Fibroblast of villous mesenchyme (primary cell): ENCODE results near the gene KDM4B. TPM values are rescaled to one million over a fixed set of nuclear protein-coding genes. Genes with fewer than 3 reads are reported as not detected.
A peak's percentile ranks its signal among the peaks of the same experiment; 100 is the strongest.

ENCODE experiments used
- DNase-seq: peaks from one replicate; pipeline ENCODE4 v3.0.0-alpha.2; 2010; ENCODE audit warnings: low read depth
- H3K4me3 ChIP-seq: 2 replicates; pipeline ENCODE4 v1.5.1; 2011; ENCODE audit warnings: low read depth, mild to moderate bottlenecking, low read length
- CTCF ChIP-seq: IDR thresholded peaks from 2 replicates; pipeline ENCODE4 v1.5.1; 2012; ENCODE audit warnings: low read depth, mild to moderate bottlenecking, low read length; ENCODE audit not compliant: insufficient read depth
- total RNA-seq: library from RNA; depleted of rRNA; stranded (reverse); fragments of >200 nt; gene quantifications from 2 replicates; pipeline ENCODE4 v1.2.3, GENCODE V29; 2012

Gene KDM4B
- total RNA-seq, 1 donor: 17.7 TPM

DNA sequence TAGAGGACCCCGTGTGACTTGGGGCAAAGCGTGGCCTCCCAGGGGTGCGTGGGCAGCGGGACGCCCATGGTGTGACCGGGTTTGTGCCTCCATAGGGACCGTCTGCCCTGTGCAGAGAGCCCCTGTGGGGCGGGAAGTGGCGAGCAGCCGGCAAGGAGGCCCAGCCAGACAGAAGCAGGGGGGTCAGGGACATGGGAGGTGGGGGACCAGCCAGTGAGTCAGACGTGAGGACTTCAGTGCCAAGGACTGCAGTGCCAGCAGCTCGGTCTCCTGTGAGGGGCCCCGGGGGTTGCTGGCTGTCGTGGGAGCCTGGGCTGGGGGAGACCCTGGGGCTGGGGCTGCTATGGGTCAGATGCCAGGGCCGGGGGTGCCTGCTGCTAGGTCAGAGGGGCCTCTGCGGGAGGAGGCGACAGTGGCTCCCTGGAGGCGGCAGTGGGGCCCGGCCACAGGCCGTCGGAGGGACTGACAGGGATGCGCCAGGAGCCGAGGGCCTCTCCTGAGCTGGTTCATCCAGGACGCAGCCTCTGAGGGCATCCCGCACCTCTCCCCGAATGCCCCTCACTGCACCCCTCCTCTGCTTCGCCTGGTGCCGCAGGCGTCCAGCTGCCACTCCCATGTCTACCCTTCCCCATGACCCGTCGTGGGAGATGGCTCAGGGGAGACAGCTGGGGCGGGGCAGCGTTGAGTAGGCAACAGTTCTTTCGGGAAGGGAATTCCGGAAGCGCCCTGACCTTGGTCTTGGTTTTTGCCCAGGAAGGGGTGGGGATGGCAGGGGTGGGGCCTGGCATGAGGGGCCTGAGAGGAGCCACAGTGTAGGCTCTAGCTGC lies 80.0 kb downstream of the KDM4B start:
- H3K4me3 ChIP-seq: no peak overlapping the region
- TF ChIP-seq CTCF: no peak
- peak; percentile 60 for DNase-seq

- no peak for DNase-seq
- H3K4me3 ChIP-seq: no peak overlapping the region
- TF ChIP-seq CTCF: no peak
These were observed 80.6 kb downstream of the KDM4B start for GRCh38 chr19:5049561-5049960.

DNA sequence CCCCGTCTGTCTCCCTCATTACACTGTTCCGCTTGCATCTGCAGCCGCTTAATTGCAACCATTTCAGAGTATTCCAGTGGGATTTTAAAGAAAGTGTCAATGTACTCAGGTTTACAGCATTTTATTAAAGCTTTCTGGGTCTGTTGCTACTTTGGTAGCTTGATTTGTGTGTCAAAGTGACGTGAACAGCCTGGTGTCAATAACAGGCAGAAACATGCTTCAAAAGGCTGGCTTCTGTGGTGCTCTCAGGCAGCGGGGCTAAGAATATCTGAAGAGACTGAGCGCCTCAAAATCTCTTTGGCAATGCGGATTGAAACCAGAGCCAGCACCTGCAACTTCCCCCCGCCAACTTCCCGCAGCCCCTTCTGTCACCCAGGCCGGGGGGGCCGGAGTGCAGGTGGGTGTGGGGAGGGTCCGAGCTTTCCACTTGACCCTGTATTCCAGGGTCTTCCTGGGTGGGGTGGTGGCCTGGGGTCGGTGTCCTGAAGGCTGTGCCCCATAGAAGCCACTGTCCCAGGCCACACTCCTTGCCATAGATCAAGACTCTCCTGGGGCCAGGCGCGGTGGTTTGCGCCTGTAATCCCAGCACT lies 81.2 kb downstream of the KDM4B start:
- TF ChIP-seq CTCF: no peak
- no peak for DNase-seq
- no peak overlapping the region for H3K4me3 ChIP-seq

GRCh38 chr19:5050905-5051304 lies 82.0 kb downstream of the KDM4B start:
- H3K4me3 ChIP-seq: no peak overlapping the region

DNA sequence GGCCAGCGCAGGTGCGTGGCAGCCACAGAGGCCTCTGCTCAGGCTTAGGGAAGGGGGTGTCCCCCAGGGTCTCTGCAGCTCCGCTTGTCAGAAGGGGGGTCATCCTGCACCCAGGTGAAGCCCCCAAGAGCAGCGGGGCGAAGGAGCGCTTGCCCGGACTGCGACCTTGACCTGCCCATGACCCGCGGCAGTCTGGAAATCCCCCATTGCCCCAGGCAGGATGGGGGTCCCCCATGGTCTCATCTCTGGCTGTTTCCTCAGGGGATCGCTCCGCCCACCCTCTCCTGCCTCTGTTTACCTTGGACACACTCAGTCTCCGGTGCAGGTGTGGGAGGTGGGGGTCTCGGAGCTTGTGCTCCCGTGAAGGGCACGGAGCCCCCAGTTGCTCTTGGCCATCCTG lies 82.7 kb downstream of the KDM4B start:
- DNase-seq: no peak

More at GRCh38 chr19:5050905-5051304, 82.0 kb downstream of the KDM4B start:
- DNase-seq: no peak
- no peak for TF ChIP-seq CTCF

GRCh38 chr19:5052515-5052914 lies 83.6 kb downstream of the KDM4B start:
- TF ChIP-seq CTCF: peak; percentile 2
- no peak overlapping the region for H3K4me3 ChIP-seq
- no peak for DNase-seq

More for the DNA sequence above, 82.7 kb downstream of the KDM4B start:
- no peak for TF ChIP-seq CTCF
- H3K4me3 ChIP-seq: no peak overlapping the region
